T47D (cell line): Measurements from ENCODE around the gene TOP3A.
A peak's percentile ranks its signal among the peaks of the same experiment; 100 is the strongest.

Experiments
- DNase-seq, 2 experiments: peaks; one replicate each; pipeline versions ENCODE4 v3.0.0 to v3.0.0-alpha.2; 2011 to 2012; ENCODE audit warnings: low read depth in 1 of 2, low spot score in 1 of 2
- JUND ChIP-seq: IDR thresholded peaks from 2 replicates; pipeline ENCODE4 v1.6.1; 2012; ENCODE audit warnings: low read depth
- in situ Hi-C: cut with HindIII; loops from 2 replicates; pipeline ENCODE4 v1.10.0; 2016; ENCODE audit warnings: low sequenced_read_pairs, low pct_unique_long_range_greater_than_20kb

TOP3A gene

GRCh38 chr17:18253187-18253884, 61.5 kb downstream of the TOP3A start:
- in situ Hi-C loops: no loop called here
- TF ChIP-seq JUND: no peak

GRCh38 chr17:18252160-18252559, 62.6 kb downstream of the TOP3A start:
- no peak for TF ChIP-seq JUND
- in situ Hi-C loops: no loop called here
- peak in 1 of 2 experiments; percentile 2 for DNase-seq

More at GRCh38 chr17:18253187-18253884, 61.5 kb downstream of the TOP3A start:
- peak; percentile 61 to 84 for DNase-seq

- TF ChIP-seq JUND: no peak
- in situ Hi-C loops: no loop called here
- DNase-seq: peak in 1 of 2 experiments; percentile 2
Measured at GRCh38 chr17:18251204-18251603, 63.6 kb downstream of the TOP3A start.

GRCh38 chr17:18250708-18251107, 64.1 kb downstream of the TOP3A start:
- in situ Hi-C loops: no loop called here
- peak in 1 of 2 experiments; percentile 5 for DNase-seq
- TF ChIP-seq JUND: no peak

GRCh38 chr17:18250259-18250658, 64.5 kb downstream of the TOP3A start:
- TF ChIP-seq JUND: no peak
- DNase-seq: peak; percentile 94 to 96
- in situ Hi-C loops: no loop called here

GRCh38 chr17:18248811-18249210, 66.0 kb downstream of the TOP3A start:
- no peak for TF ChIP-seq JUND
- in situ Hi-C loops: no loop called here
- DNase-seq: no peak

GRCh38 chr17:18248300-18248731, 66.5 kb downstream of the TOP3A start:
- in situ Hi-C loops: no loop called here
- peak; percentile 86 to 97 for DNase-seq
- TF ChIP-seq JUND: no peak

- no peak for TF ChIP-seq JUND
- DNase-seq: no peak
- in situ Hi-C loops: no loop called here
Measured at GRCh38 chr17:18247613-18248001, 67.2 kb downstream of the TOP3A start.

- peak; percentile 61 to 70 for DNase-seq
- in situ Hi-C loops: no loop called here
- no peak for TF ChIP-seq JUND
Measured at GRCh38 chr17:18246880-18247612, 67.7 kb downstream of the TOP3A start.

- in situ Hi-C loops: no loop called here
- DNase-seq: no peak
- no peak for TF ChIP-seq JUND
Measured at GRCh38 chr17:18246109-18246725, 68.6 kb downstream of the TOP3A start.

GRCh38 chr17:18245038-18245776, 69.6 kb downstream of the TOP3A start:
- in situ Hi-C loops: no loop called here
- no peak for TF ChIP-seq JUND
- DNase-seq: peak in 1 of 2 experiments; percentile 39

GRCh38 chr17:18241229-18241871, 73.4 kb downstream of the TOP3A start:
- no peak for TF ChIP-seq JUND
- in situ Hi-C loops: no loop called here
- no peak for DNase-seq
